H1 (cell line): ENCODE measurements around the gene IGLL5. TPM values are rescaled to one million over a fixed set of nuclear protein-coding genes. Genes with fewer than 3 reads are reported as not detected.

ENCODE experiments used
- CTCF ChIA-PET: fragments of 300-600 bp; sonication (Branson Sonifier 250); formaldehyde crosslinking; loops from one replicate; lab custom pipeline; 2021; ENCODE audit not compliant: partially characterized antibody; lab: Charles Lee
- POLR2A ChIA-PET: fragments of 300-600 bp; sonication (Branson Sonifier 250); formaldehyde crosslinking; loops from one replicate; lab custom pipeline; 2021; ENCODE audit warnings: inconsistent platforms; ENCODE audit not compliant: partially characterized antibody; lab: Charles Lee
- DNase-seq, 2 experiments: peaks; one replicate each; pipeline versions ENCODE4 v3.0.0 to v3.0.0-alpha.2; 2010 to 2022; ENCODE audit warnings: low spot score in 2 of 2, low read depth in 1 of 2, mixed read lengths in 1 of 2
- FAIRE-seq: peaks from 2 replicates; lab custom pipeline; 2011; peaks lifted over from hg19 to GRCh38; lab: Jason Lieb, UNC
- H2AFZ ChIP-seq: 2 replicates; pipeline ENCODE4 v1.8.1; 2012; ENCODE audit warnings: low read length, inconsistent platforms
- H2AK5ac ChIP-seq: 2 replicates; pipeline ENCODE4 v1.6.1; 2013; ENCODE audit warnings: low read depth, low read length
- H2BK120ac ChIP-seq: replicated peaks from 2 replicates; pipeline ENCODE3; 2013; ENCODE audit warnings: low read depth, low read length, inconsistent platforms
- H2BK12ac ChIP-seq: 2 replicates; pipeline ENCODE4 v1.6.1; 2013; ENCODE audit warnings: low read depth, low read length
- H2BK15ac ChIP-seq: 2 replicates; pipeline ENCODE4 v1.6.1; 2013; ENCODE audit warnings: low read length
- H2BK20ac ChIP-seq: 2 replicates; pipeline ENCODE4 v1.6.1; 2013; ENCODE audit warnings: low read length
- H2BK5ac ChIP-seq: 2 replicates; pipeline ENCODE4 v1.6.1; 2013; ENCODE audit warnings: low read depth, low read length
- H3K14ac ChIP-seq: 2 replicates; pipeline ENCODE4 v1.6.1; 2013; ENCODE audit warnings: inconsistent platforms; ENCODE audit not compliant: insufficient read length
- H3K18ac ChIP-seq: 2 replicates; pipeline ENCODE4 v1.6.1; 2013; ENCODE audit warnings: low read length; ENCODE audit errors: extremely low read depth
- H3K23ac ChIP-seq: 2 replicates; pipeline ENCODE4 v1.6.1; 2013; ENCODE audit warnings: inconsistent platforms; ENCODE audit not compliant: insufficient read length
- H3K23me2 ChIP-seq: 2 replicates; pipeline ENCODE4 v1.6.1; 2013; ENCODE audit warnings: low read depth, low read length
- H3K27ac ChIP-seq: 2 replicates; pipeline ENCODE4 v1.6.1; 2011; ENCODE audit warnings: low read depth, low read length, inconsistent platforms
- H3K27me3 ChIP-seq, 4 experiments: replicated peaks in 1 of 4; 1 replicate in 1 of 4; 2 replicates in 3 of 4; pipeline versions ENCODE4 v1.6.1 to v1.8.1; 2011 to 2013; ENCODE audit warnings: low read length in 3 of 4, mild to moderate bottlenecking in 3 of 4, inconsistent platforms in 2 of 4, mixed read lengths in 2 of 4, moderate library complexity in 1 of 4; ENCODE audit not compliant: control insufficient read depth in 3 of 4, insufficient read depth in 3 of 4; ENCODE audit errors: extremely low read depth in 1 of 4
- H3K36me3 ChIP-seq, 4 experiments: 2 replicates each; pipeline versions ENCODE4 v1.6.1 to v1.8.1; 2011 to 2013; ENCODE audit warnings: mild to moderate bottlenecking in 4 of 4, low read length in 3 of 4, moderate library complexity in 2 of 4, control low read depth in 1 of 4, inconsistent platforms in 1 of 4; ENCODE audit not compliant: insufficient read depth in 4 of 4, control insufficient read depth in 2 of 4
- H3K4ac ChIP-seq: replicated peaks from 2 replicates; pipeline ENCODE3; 2013; ENCODE audit warnings: low read length, low read depth, mixed read lengths, inconsistent platforms; ENCODE audit not compliant: insufficient read length
- H3K4me1 ChIP-seq, 4 experiments: replicated peaks in 1 of 4; 1 replicate in 1 of 4; 2 replicates in 3 of 4; pipeline versions ENCODE4 v1.6.1 to v1.8.1; 2011 to 2013; ENCODE audit warnings: low read length in 3 of 4, inconsistent platforms in 2 of 4, mixed read lengths in 1 of 4; ENCODE audit not compliant: insufficient read depth in 4 of 4, control insufficient read depth in 3 of 4
- H3K4me2 ChIP-seq, 2 experiments: 2 replicates each; pipeline versions ENCODE4 v1.6.1 to v1.8.1; 2011 to 2013; ENCODE audit warnings: low read depth in 2 of 2, low read length in 2 of 2, control low read depth in 1 of 2, inconsistent platforms in 1 of 2, mild to moderate bottlenecking in 1 of 2; ENCODE audit not compliant: insufficient read depth in 1 of 2
- H3K4me3 ChIP-seq, 4 experiments: fragments of 200-600, 300-600 bp in 1 of 4; sonication (generic), shearing (Covaris generic), sonication (Bioruptor Twin) in 1 of 4; 2 replicates each; pipeline versions ENCODE4 v1.5.1 to v1.8.1; 2011 to 2016; ENCODE audit warnings: low read length in 4 of 4, low read depth in 3 of 4, control low read depth in 2 of 4, inconsistent platforms in 2 of 4, mild to moderate bottlenecking in 2 of 4, mixed read lengths in 1 of 4, moderate library complexity in 1 of 4; ENCODE audit not compliant: insufficient read depth in 2 of 4; ENCODE audit errors: extremely low read depth in 1 of 4
- H3K56ac ChIP-seq: replicated peaks from 2 replicates; pipeline ENCODE3; 2013; ENCODE audit warnings: low read depth, mild to moderate bottlenecking, mixed read lengths, low read length, inconsistent platforms; ENCODE audit not compliant: insufficient read length
- H3K79me1 ChIP-seq: 2 replicates; pipeline ENCODE4 v1.6.1; 2013; ENCODE audit warnings: low read depth, low read length, control low read depth
- H3K79me2 ChIP-seq, 2 experiments: 2 replicates each; pipeline versions ENCODE4 v1.6.1 to v1.8.1; 2012 to 2013; ENCODE audit warnings: low read length in 2 of 2, mild to moderate bottlenecking in 2 of 2, inconsistent platforms in 1 of 2; ENCODE audit not compliant: insufficient read depth in 2 of 2, control insufficient read depth in 1 of 2
- H3K9ac ChIP-seq, 4 experiments: replicated peaks in 1 of 4; 1 replicate in 1 of 4; 2 replicates in 3 of 4; pipeline versions ENCODE4 v1.6.1 to v1.8.1; 2011 to 2013; ENCODE audit warnings: low read depth in 3 of 4, low read length in 3 of 4, control low read depth in 2 of 4, mild to moderate bottlenecking in 2 of 4, moderate library complexity in 2 of 4, inconsistent platforms in 1 of 4; ENCODE audit errors: extremely low read depth in 1 of 4
- H3K9me3 ChIP-seq, 2 experiments: 2 replicates each; pipeline versions ENCODE4 v1.6.1 to v1.8.1; 2012 to 2013; ENCODE audit warnings: mild to moderate bottlenecking in 2 of 2, moderate library complexity in 2 of 2, control low read depth in 1 of 2, inconsistent platforms in 1 of 2, low read depth in 1 of 2, low read length in 1 of 2, mixed read lengths in 1 of 2; ENCODE audit not compliant: insufficient read depth in 2 of 2
- H4K20me1 ChIP-seq, 2 experiments: replicated peaks in 1 of 2; 2 replicates each; pipeline versions ENCODE3 to v1.8.1; 2011 to 2013; ENCODE audit warnings: inconsistent platforms in 2 of 2, low read length in 2 of 2, mild to moderate bottlenecking in 1 of 2; ENCODE audit not compliant: insufficient read depth in 2 of 2, control insufficient read depth in 1 of 2
- H4K5ac ChIP-seq: 2 replicates; pipeline ENCODE4 v1.6.1; 2013; ENCODE audit warnings: low read length, low read depth, mixed read lengths, inconsistent platforms; ENCODE audit not compliant: insufficient read length
- H4K8ac ChIP-seq: 2 replicates; pipeline ENCODE4 v1.8.0; 2013; ENCODE audit warnings: mild to moderate bottlenecking, moderate library complexity, low read length, inconsistent platforms; ENCODE audit not compliant: insufficient read depth; ENCODE audit errors: extremely low read depth
- H4K91ac ChIP-seq: replicated peaks from 2 replicates; pipeline ENCODE3; 2013; ENCODE audit warnings: low read length, mixed read lengths, inconsistent platforms; ENCODE audit not compliant: insufficient read length
- SP2 ChIP-seq: IDR thresholded peaks from 2 replicates; pipeline ENCODE4 v1.6.1; 2012; ENCODE audit warnings: mild to moderate bottlenecking, low read length, inconsistent platforms
- WGBS, 2 experiments: shearing (Covaris generic) in 1 of 2; methylation state at CpG; one replicate each; pipeline versions ENCODE4 v1.1.6 to v1.1.7; 2013 to 2015; ENCODE audit warnings: low lambda C conversion rate in 2 of 2, mixed read lengths in 2 of 2, inconsistent platforms in 1 of 2, low coverage in 1 of 2, missing lambda C conversion rate in 1 of 2; ENCODE audit not compliant: insufficient replicate concordance in 2 of 2, insufficient coverage in 1 of 2, insufficient read length in 1 of 2; ENCODE audit errors: extremely low coverage in 1 of 2, missing lambda C conversion rate in 1 of 2; 5-methylcytosine and 5-hydroxymethylcytosine counted together
- polyA plus RNA-seq, 7 experiments: library from polyadenylated mRNA; depleted of rRNA in 3 of 7; stranded (reverse) in 5 of 7; unstranded in 2 of 7; fragments of >200 nt in 5 of 7; fragments of 200-250 nt in 2 of 7; gene quantifications; 1 replicate in 5 of 7; 2 replicates in 1 of 7; 4 replicates in 1 of 7; pipeline versions ENCODE4 v1.2.1 to v1.2.3, GENCODE V29; 2011 to 2013; ENCODE audit warnings: missing spikeins in 2 of 7, mixed read lengths in 2 of 7
- total RNA-seq: library from RNA; stranded (reverse); fragmentation: NEBNext Ultra II Directional; extraction: Animal tissue kit (Norgen Biotek cat#: 25700); gene quantifications from 2 replicates; pipeline ENCODE4 v1.2.1, GENCODE V29; 2021

Gene IGLL5
- total and polyA plus RNA-seq, 2 of the 8 experiments (the other 6 are each of a cell fraction or from before 2014, with no cell fraction given) = not detected

DNA sequence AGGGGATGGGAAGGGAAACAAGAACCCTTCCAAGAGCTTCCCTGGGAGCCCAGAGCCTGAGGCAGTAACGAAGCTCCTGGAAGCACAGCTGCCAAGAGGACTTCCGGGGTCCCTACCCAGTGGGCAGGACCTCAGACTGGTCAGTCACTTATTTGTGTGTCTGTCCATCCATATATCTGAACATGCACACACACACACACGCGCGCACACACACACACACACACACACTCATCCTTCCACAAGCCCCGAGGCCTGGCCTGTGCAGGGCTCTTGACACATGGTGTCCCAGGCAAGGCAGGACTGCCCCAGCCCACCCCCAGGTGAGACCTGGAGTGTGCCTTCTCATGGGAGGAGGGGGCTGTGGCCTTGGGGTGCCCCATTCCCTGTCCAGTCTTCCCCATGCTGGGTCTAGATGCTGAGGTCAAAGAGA lies 44.9 kb downstream of the IGLL5 start:
- H2BK15ac ChIP-seq = no peak overlapping the region
- H4K8ac ChIP-seq = no peak overlapping the region
- no peak overlapping the region for H3K56ac ChIP-seq
- no peak overlapping the region for H3K4me3 ChIP-seq
- H2BK5ac ChIP-seq = no peak overlapping the region
- DNase-seq (no peak), FAIRE-seq (no peak)
- H2AFZ ChIP-seq = no peak overlapping the region
- peaks cover 0 to 12% (median 6%) of the 10 kb centered on the region in 4 experiments; a peak in 4 of 7 replicates for H3K27me3 ChIP-seq
- peaks cover 0 to 3% (median 0%) of the 10 kb centered on the region in 4 experiments; a peak in 1 of 7 replicates for H3K4me1 ChIP-seq
- no peak overlapping the region for H3K18ac ChIP-seq
- H3K23me2 ChIP-seq = no peaks in the 10 kb centered on the region
- no peak for TF ChIP-seq SP2
- H3K79me2 ChIP-seq = no peaks in the 10 kb centered on the region
- H3K4me2 ChIP-seq = no peak overlapping the region
- no peak overlapping the region for H2BK120ac ChIP-seq
- no peaks in the 10 kb centered on the region for H3K36me3 ChIP-seq
- H3K23ac ChIP-seq = no peak overlapping the region
- no peak overlapping the region for H3K9ac ChIP-seq
- 74% methylated on average over 3 of the region's 6 CpGs; no CpG with 5 or more reads in 1 of the 2 experiments for WGBS, 2 experiments
- H3K79me1 ChIP-seq = no peaks in the 10 kb centered on the region
- H4K20me1 ChIP-seq = no peaks in the 10 kb centered on the region
- no peak overlapping the region for H2AK5ac ChIP-seq
- no peak overlapping the region for H3K14ac ChIP-seq
- H2BK12ac ChIP-seq = no peak overlapping the region
- H4K5ac ChIP-seq = no peak overlapping the region
- no peak overlapping the region for H4K91ac ChIP-seq
- H3K27ac ChIP-seq = no peak overlapping the region
- no peak overlapping the region for H2BK20ac ChIP-seq
- CTCF ChIA-PET = no interaction called here
- peaks cover 29 to 84% of the 10 kb centered on the region in 2 experiments for H3K9me3 ChIP-seq
- POLR2A ChIA-PET = no interaction called here
- no peak overlapping the region for H3K4ac ChIP-seq
